HEK293 (cell line): ENCODE measurements around the gene DOK5.

Experiments
- CTCF ChIA-PET: fragments of 350-600 bp; formaldehyde crosslinking; extraction: SDS; loops from one replicate; lab custom pipeline; 2021; ENCODE audit warnings: antibody characterized with exemption; lab: Yijun Ruan, JAX
- POLR2A ChIA-PET: fragments of 300-600 bp; formaldehyde crosslinking; extraction: SDS; loops from one replicate; lab custom pipeline; 2020; ENCODE audit warnings: antibody characterized with exemption, inconsistent platforms; lab: Yijun Ruan, JAX
- H3K27ac ChIP-seq: fragments of 200-500 bp; sonication (Bioruptor generic); 2 replicates; pipeline ENCODE4 v1.5.1; 2014; ENCODE audit warnings: low read depth, low read length, control low read depth, inconsistent platforms; ENCODE audit errors: extremely low read depth
- H3K36me3 ChIP-seq, 2 experiments: fragments of 200-500 bp in 1 of 2; sonication (Bioruptor generic) in 1 of 2; 1 replicate in 1 of 2; 2 replicates in 1 of 2; pipeline ENCODE4 v1.5.1; 2014 to 2017; ENCODE audit warnings: inconsistent platforms in 2 of 2, low read length in 2 of 2; ENCODE audit not compliant: control insufficient read depth in 2 of 2, insufficient read depth in 1 of 2
- H3K4me1 ChIP-seq: fragments of 200-500 bp; sonication (Bioruptor generic); 2 replicates; pipeline ENCODE4 v1.5.1; 2014; ENCODE audit warnings: mild to moderate bottlenecking, low read length, inconsistent platforms; ENCODE audit not compliant: control insufficient read depth, insufficient read depth
- H3K4me3 ChIP-seq: 2 replicates; pipeline ENCODE4 v1.5.1; 2011; ENCODE audit warnings: low read depth, mild to moderate bottlenecking, control low read depth, low read length, moderate library complexity
- H3K9me3 ChIP-seq: fragments of 200-500 bp; sonication (Bioruptor generic); 2 replicates; pipeline ENCODE4 v1.5.1; 2014; ENCODE audit warnings: low read depth, low read length, inconsistent platforms; ENCODE audit not compliant: control insufficient read depth, insufficient read depth
- HOXC10 ChIP-seq: sonication (generic); formaldehyde crosslinking; IDR thresholded peaks from 2 replicates; pipeline ENCODE4 v1.8.1; 2023; ENCODE audit warnings: mild to moderate bottlenecking, missing genetic modification reagents
- MEIS1 ChIP-seq: sonication (generic); formaldehyde crosslinking; IDR thresholded peaks from 2 replicates; pipeline ENCODE4 v1.8.1; 2022; ENCODE audit warnings: missing genetic modification reagents, mild to moderate bottlenecking, borderline replicate concordance
- ZFHX2 ChIP-seq: fragments of 450-650 bp; formaldehyde crosslinking; conservative IDR thresholded peaks from 2 replicates; pipeline ENCODE4 v1.5.1; 2016; ENCODE audit warnings: missing biosample characterization, missing genetic modification characterization
- ZFP3 ChIP-seq: fragments of 450-650 bp; formaldehyde crosslinking; IDR thresholded peaks from 2 replicates; pipeline ENCODE4 v1.5.1; 2016; ENCODE audit warnings: low read depth, missing biosample characterization, missing genetic modification characterization
- ZFP41 ChIP-seq: fragments of 450-650 bp; formaldehyde crosslinking; IDR thresholded peaks from 2 replicates; pipeline ENCODE4 v1.5.1; 2016; ENCODE audit warnings: missing biosample characterization, missing genetic modification characterization, borderline replicate concordance
- ZNF2 ChIP-seq: fragments of 450-650 bp; formaldehyde crosslinking; IDR thresholded peaks from 2 replicates; pipeline ENCODE4 v1.5.1; 2016; ENCODE audit warnings: missing biosample characterization, missing genetic modification characterization
- ZNF223 ChIP-seq: fragments of 450-650 bp; formaldehyde crosslinking; IDR thresholded peaks from 2 replicates; pipeline ENCODE4 v1.5.1; 2016; ENCODE audit warnings: missing biosample characterization, missing genetic modification characterization
- ZNF302 ChIP-seq: fragments of 450-650 bp; formaldehyde crosslinking; IDR thresholded peaks from 2 replicates; pipeline ENCODE4 v1.5.1; 2016; ENCODE audit warnings: missing biosample characterization, missing genetic modification characterization, low read depth
- ZNF354C ChIP-seq: fragments of 450-650 bp; formaldehyde crosslinking; IDR thresholded peaks from 2 replicates; pipeline ENCODE4 v1.5.1; 2016; ENCODE audit warnings: missing biosample characterization, missing genetic modification characterization, low read depth, borderline replicate concordance
- ZNF366 ChIP-seq: fragments of 450-650 bp; formaldehyde crosslinking; conservative IDR thresholded peaks from 2 replicates; pipeline ENCODE4 v1.5.1; 2016; ENCODE audit warnings: missing biosample characterization, missing genetic modification characterization
- ZNF473 ChIP-seq: fragments of 450-650 bp; formaldehyde crosslinking; IDR thresholded peaks from 2 replicates; pipeline ENCODE4 v1.5.1; 2017; ENCODE audit warnings: missing biosample characterization, missing genetic modification characterization
- ZNF514 ChIP-seq: fragments of 450-650 bp; formaldehyde crosslinking; IDR thresholded peaks from 2 replicates; pipeline ENCODE4 v1.5.1; 2016; ENCODE audit warnings: missing biosample characterization, missing genetic modification characterization
- ZNF677 ChIP-seq: fragments of 450-650 bp; IDR thresholded peaks from 2 replicates; pipeline ENCODE4 v1.5.0; 2018; ENCODE audit warnings: missing biosample characterization, mild to moderate bottlenecking, missing genetic modification characterization, moderate library complexity
- ZSCAN23 ChIP-seq: fragments of 450-650 bp; formaldehyde crosslinking; IDR thresholded peaks from 2 replicates; pipeline ENCODE4 v1.5.1; 2016; ENCODE audit warnings: missing biosample characterization, missing genetic modification characterization
- ZXDB ChIP-seq: fragments of 450-650 bp; formaldehyde crosslinking; IDR thresholded peaks from 2 replicates; pipeline ENCODE4 v1.5.1; 2016; ENCODE audit warnings: missing biosample characterization, missing genetic modification characterization
- TF ChIP-seq, protein P1 (sequence below): fragments of 450-650 bp; formaldehyde crosslinking; IDR thresholded peaks from 2 replicates; pipeline ENCODE4 v1.5.1; 2016; ENCODE audit warnings: missing biosample characterization, missing genetic modification characterization, low read depth
- TF ChIP-seq, protein P2 (sequence below): fragments of 450-650 bp; formaldehyde crosslinking; IDR thresholded peaks from 2 replicates; pipeline ENCODE4 v1.5.1; 2016; ENCODE audit warnings: missing biosample characterization, missing genetic modification characterization, low read depth
- TF ChIP-seq, protein P3 (sequence below): fragments of 450-650 bp; formaldehyde crosslinking; IDR thresholded peaks from 2 replicates; pipeline ENCODE4 v1.5.1; 2017; ENCODE audit warnings: missing biosample characterization, mild to moderate bottlenecking, missing genetic modification characterization, moderate library complexity

The DOK5 gene

DNA sequence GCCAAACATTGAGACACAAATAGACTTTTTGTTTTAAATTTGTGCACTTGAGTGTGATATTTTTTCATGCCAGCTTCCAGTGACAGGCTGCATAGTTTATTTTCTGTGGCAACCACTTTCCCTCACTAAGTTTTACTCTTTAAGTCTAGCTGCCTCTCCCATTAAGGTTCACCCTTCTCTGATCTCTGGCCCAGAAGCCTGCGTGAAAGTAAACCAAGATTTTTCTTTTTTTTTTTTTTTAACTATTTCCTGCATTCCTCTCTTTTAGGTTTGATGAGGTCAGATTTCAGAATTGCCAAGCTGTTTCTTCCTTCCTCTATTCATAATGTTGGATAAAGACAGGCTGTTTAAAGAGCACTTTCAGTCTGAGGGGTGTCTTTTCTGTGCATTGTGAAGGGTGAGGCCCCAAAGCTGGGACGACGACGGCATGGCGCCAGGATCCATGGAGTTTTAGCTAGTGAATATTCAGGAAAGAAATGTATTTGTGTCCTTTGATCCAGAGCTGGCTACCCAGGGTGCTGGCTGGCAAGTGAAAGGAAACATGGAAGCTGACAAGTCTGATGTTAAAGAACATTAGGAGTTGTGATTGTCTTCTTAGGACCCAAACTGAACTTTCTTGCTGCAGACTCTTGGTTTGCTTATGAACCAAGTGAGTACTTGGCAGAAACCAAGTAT is 50.7 kb downstream of the DOK5 start:
- CTCF ChIA-PET: no interaction called here
- Histone ChIP-seq H3K4me3 (no peak overlapping the region), H3K27ac (no peak overlapping the region), H3K4me1 (no peaks in the 10 kb centered on the region), H3K9me3 (no peaks in the 10 kb centered on the region), H3K36me3 (no peaks in the 10 kb centered on the region)
- POLR2A ChIA-PET: no interaction called here
- no peak for TF ChIP-seq ZNF366 (tag by site-specific recombination)
- TF ChIP-seq, protein P1, sequence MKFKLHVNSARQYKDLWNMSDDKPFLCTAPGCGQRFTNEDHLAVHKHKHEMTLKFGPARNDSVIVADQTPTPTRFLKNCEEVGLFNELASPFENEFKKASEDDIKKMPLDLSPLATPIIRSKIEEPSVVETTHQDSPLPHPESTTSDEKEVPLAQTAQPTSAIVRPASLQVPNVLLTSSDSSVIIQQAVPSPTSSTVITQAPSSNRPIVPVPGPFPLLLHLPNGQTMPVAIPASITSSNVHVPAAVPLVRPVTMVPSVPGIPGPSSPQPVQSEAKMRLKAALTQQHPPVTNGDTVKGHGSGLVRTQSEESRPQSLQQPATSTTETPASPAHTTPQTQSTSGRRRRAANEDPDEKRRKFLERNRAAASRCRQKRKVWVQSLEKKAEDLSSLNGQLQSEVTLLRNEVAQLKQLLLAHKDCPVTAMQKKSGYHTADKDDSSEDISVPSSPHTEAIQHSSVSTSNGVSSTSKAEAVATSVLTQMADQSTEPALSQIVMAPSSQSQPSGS (tag by site-specific recombination): no peak
- no peak for TF ChIP-seq ZSCAN23

DNA sequence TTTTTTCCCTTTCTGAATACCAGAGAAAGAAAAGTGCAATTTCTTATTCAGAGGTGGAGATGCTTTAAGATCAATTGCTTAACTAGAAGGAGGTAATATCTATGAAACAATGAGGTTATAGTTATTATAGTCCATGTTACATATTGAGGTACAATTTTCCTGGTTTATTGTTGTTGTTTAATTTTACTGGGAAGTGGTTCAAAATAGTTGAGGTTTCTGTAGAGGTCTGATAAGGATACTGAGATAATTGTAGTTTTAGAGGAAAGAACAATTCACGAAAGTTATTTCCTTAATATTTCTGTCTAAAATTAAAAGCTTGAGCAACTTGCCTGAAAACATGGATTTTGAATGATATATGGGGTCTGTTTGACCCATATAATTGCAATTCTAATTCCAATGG is 51.4 kb downstream of the DOK5 start:
- ChIA-PET CTCF (no interaction called here), POLR2A (no interaction called here)
- no peak for TF ChIP-seq ZNF473 (tag by site-specific recombination)
- TF ChIP-seq ZNF354C (tag by site-specific recombination): no peak
- no peak for TF ChIP-seq ZFHX2 (tag by site-specific recombination)
- TF ChIP-seq ZNF302 (tag by site-specific recombination): no peak
- no peak for TF ChIP-seq HOXC10 (CRISPR knock-in tag)
- no peak for TF ChIP-seq ZXDB (tag by site-specific recombination)
- TF ChIP-seq ZFP3 (tag by site-specific recombination): no peak
- no peak for TF ChIP-seq ZFP41
- no peaks in the 10 kb centered on the region for H3K36me3 ChIP-seq
- H3K4me1 ChIP-seq: no peaks in the 10 kb centered on the region
- no peak overlapping the region for H3K4me3 ChIP-seq
- H3K9me3 ChIP-seq: no peaks in the 10 kb centered on the region
- no peak overlapping the region for H3K27ac ChIP-seq

DNA sequence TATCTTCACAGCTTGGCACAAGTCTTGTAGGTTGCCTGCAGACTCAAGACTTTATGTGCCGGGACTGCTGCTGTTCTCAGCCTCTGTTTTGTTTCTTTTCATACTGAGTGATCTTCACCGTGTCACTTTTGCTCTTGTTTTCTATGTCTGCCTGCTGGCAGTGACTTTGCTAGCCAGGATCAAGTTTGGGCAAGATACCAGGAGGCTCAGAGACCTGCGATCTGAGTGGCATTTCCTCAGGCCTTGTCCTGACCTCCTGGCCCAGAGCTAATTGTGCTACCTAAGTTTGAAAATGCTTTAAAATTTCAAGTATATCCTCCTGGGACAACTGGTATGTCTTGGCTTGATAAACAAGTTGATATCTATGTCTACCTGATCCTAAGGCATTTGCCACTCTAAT is 57.2 kb downstream of the DOK5 start:
- CTCF ChIA-PET: no interaction called here
- H3K27ac ChIP-seq: no peak overlapping the region
- no peak for TF ChIP-seq ZNF223
- no peaks in the 10 kb centered on the region for H3K9me3 ChIP-seq
- POLR2A ChIA-PET: interaction anchor here (0.6 to 1.1 kb wide), 2 partner anchors 167 to 309 kb away, joined by 3 to 5 read pairs; no protein-coding TSS in a partner anchor
- no peak overlapping the region for H3K4me3 ChIP-seq
- no peaks in the 10 kb centered on the region for H3K4me1 ChIP-seq
- H3K36me3 ChIP-seq: no peaks in the 10 kb centered on the region

DNA sequence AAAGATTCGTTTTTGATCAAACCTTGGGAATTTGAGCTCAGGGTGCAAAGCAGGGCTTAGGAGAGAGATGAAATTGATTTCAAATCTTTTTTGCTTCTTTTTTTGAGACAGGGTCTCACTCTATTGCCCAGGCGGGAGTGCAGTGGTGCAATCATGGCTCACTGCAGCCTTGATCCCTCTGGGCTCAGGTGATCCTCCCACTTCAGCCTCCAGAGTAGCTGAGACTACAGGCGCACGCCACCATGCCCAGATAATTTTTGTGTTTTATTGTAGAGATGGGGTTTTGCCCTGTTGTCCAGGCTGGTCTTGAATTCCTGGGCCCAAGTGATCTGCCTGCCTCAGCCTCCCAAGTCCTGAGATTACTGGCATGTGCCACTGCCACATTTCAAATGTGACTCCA is 58.7 kb downstream of the DOK5 start:
- Histone ChIP-seq H3K4me3 (no peak overlapping the region), H3K9me3 (no peaks in the 10 kb centered on the region), H3K27ac (no peak overlapping the region), H3K36me3 (no peaks in the 10 kb centered on the region), H3K4me1 (no peaks in the 10 kb centered on the region)
- POLR2A ChIA-PET: no interaction called here
- CTCF ChIA-PET: interaction anchor here (0.6 to 0.9 kb wide), 2 partner anchors 135 to 786 kb away, joined by 3 to 4 read pairs; no protein-coding TSS in a partner anchor
- TF ChIP-seq ZNF677 (tag by site-specific recombination): no peak
- TF ChIP-seq, protein P2, sequence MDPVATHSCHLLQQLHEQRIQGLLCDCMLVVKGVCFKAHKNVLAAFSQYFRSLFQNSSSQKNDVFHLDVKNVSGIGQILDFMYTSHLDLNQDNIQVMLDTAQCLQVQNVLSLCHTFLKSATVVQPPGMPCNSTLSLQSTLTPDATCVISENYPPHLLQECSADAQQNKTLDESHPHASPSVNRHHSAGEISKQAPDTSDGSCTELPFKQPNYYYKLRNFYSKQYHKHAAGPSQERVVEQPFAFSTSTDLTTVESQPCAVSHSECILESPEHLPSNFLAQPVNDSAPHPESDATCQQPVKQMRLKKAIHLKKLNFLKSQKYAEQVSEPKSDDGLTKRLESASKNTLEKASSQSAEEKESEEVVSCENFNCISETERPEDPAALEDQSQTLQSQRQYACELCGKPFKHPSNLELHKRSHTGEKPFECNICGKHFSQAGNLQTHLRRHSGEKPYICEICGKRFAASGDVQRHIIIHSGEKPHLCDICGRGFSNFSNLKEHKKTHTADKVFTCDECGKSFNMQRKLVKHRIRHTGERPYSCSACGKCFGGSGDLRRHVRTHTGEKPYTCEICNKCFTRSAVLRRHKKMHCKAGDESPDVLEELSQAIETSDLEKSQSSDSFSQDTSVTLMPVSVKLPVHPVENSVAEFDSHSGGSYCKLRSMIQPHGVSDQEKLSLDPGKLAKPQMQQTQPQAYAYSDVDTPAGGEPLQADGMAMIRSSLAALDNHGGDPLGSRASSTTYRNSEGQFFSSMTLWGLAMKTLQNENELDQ: no peak
- no peak for TF ChIP-seq MEIS1
- TF ChIP-seq, protein P3, sequence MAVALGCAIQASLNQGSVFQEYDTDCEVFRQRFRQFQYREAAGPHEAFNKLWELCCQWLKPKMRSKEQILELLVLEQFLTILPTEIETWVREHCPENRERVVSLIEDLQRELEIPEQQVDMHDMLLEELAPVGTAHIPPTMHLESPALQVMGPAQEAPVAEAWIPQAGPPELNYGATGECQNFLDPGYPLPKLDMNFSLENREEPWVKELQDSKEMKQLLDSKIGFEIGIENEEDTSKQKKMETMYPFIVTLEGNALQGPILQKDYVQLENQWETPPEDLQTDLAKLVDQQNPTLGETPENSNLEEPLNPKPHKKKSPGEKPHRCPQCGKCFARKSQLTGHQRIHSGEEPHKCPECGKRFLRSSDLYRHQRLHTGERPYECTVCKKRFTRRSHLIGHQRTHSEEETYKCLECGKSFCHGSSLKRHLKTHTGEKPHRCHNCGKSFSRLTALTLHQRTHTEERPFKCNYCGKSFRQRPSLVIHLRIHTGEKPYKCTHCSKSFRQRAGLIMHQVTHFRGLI (tag by site-specific recombination): no peak
- no peak for TF ChIP-seq ZNF514 (tag by site-specific recombination)
- no peak for TF ChIP-seq ZFP41
- no peak for TF ChIP-seq ZNF2 (tag by site-specific recombination)
